Measurements from ENCODE around the gene SLC2A9. TPM values are rescaled to one million over a fixed set of nuclear protein-coding genes. Genes with fewer than 3 reads are reported as not detected.

The SLC2A9 gene
- total RNA-seq, 2 experiments from 2014 or later, result 0.54 TPM

DNA sequence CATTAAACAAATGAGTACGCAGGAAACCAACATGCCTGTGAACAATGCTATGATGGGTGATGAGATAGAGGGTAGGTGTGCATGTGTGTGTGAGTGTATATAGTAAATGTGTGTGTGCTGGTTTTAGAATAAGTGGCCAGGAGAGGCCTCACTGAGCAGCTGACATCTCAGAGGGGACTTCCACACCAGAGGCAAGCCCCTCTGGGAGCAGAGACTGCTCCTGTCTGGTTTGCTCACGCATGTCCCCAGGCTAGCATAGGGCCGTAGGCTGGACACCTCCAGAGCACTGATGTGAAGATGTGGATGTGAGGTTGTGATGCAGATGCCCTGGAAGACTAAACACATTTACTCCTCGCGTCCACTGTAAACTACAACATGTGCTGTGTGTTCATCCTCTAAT, 135.3 kb downstream of the SLC2A9 start:
- DNase-seq (no peak), ATAC-seq (no peak)
- H3K9me3 Mint-ChIP-seq, result no peaks in the 10 kb centered on the region
- TF ChIP-seq, protein P1, sequence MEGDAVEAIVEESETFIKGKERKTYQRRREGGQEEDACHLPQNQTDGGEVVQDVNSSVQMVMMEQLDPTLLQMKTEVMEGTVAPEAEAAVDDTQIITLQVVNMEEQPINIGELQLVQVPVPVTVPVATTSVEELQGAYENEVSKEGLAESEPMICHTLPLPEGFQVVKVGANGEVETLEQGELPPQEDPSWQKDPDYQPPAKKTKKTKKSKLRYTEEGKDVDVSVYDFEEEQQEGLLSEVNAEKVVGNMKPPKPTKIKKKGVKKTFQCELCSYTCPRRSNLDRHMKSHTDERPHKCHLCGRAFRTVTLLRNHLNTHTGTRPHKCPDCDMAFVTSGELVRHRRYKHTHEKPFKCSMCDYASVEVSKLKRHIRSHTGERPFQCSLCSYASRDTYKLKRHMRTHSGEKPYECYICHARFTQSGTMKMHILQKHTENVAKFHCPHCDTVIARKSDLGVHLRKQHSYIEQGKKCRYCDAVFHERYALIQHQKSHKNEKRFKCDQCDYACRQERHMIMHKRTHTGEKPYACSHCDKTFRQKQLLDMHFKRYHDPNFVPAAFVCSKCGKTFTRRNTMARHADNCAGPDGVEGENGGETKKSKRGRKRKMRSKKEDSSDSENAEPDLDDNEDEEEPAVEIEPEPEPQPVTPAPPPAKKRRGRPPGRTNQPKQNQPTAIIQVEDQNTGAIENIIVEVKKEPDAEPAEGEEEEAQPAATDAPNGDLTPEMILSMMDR (IDR thresholded peaks at IDR 0.05), result no peak
- peaks cover 1% of the 10 kb centered on the region for H3K27me3 Mint-ChIP-seq
- H3K36me3 Mint-ChIP-seq (ENCODE audit: low read depth), result no peaks in the 10 kb centered on the region
- no peak overlapping the region for H3K27ac Mint-ChIP-seq
- no peak overlapping the region for H3K4me3 Mint-ChIP-seq
- POLR2A ChIA-PET, result no interaction called here
- intact Hi-C loops (cut with micrococcal nuclease), result loop anchor here (10.0 kb wide), 1 partner anchor 129 kb away; no protein-coding TSS in a partner anchor
- CTCF ChIA-PET, result no interaction called here
- no peaks in the 10 kb centered on the region for H3K4me1 Mint-ChIP-seq (ENCODE audit: low read depth)

DNA sequence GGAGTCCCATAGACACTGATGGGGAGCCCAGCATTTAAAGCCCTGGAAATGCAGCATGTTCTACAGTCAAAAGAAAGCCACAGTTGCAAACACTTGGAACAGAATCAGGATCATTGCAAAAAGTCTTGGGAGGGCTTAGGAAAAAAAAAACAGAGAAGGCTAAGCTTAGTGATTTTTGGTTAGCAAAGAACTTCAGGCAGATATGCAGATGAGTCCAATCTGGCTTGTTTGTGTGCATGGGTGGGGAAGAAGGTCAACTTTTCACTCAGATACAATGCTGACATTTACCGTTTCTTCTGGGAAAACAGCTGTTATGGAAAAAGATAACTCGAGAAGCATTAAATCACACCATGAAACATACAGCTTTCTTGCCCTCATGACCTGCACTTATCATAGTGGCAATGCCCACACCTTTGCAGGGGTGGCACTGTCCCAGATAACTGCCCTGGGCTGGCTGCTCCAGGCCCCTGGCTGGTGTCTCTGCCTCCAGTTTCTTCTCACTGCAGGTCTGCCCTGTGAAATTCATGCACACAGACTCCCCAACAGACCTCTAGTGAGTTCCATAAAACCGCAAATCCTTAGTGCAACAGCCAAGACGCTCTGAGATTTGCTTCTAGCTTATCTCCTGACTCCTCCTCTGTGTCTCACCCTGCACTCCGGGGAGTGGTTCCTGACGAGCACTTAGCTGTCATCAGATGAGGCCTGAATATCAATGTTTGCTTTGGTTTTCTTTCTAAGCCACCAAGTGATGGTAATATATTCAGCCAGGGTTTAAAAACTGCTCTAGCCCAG, 140.7 kb downstream of the SLC2A9 start:
- Mint-ChIP-seq H3K9me3 (no peaks in the 10 kb centered on the region), H3K36me3 (ENCODE audit: low read depth) (no peaks in the 10 kb centered on the region), H3K27ac (no peak overlapping the region), H3K4me1 (ENCODE audit: low read depth) (no peaks in the 10 kb centered on the region), H3K4me3 (no peak overlapping the region), H3K27me3 (peaks cover 1% of the 10 kb centered on the region)
- POLR2A ChIA-PET, result interaction anchor here (1.0 kb wide), 1 partner anchor 12 kb away, joined by 3 read pairs; no protein-coding TSS in a partner anchor
- TF ChIP-seq, protein P1 (IDR thresholded peaks at IDR 0.05), result no peak
- ATAC-seq, result no peak
- intact Hi-C loops (cut with micrococcal nuclease), result loop anchor here (10.0 kb wide), 1 partner anchor 134 kb away; no protein-coding TSS in a partner anchor
- CTCF ChIA-PET, result interaction anchor here (1.1 to 2.0 kb wide), 2 partner anchors 22 to 134 kb away, joined by 3 to 8 read pairs; no protein-coding TSS in a partner anchor
- no peak for DNase-seq

DNA sequence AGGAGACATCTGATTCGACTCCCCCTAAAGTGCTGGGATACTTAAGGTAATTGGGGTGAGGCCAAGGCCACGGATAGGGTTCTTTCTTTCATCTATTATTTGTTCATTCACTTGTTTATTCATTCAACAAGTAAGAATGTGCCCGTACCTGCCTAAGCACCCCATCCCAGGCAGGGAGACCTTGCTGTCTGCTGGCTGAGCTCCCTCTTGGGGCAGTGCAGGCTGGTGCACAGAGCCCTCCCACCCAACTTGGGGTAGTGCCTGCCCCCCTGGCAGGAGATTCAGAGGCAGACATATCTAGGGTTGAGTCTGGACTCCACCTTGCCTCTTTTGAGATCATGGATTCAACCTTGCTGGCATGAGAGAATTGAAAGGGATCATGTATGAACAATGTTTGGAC, 144.2 kb downstream of the SLC2A9 start:
- Mint-ChIP-seq H3K4me3 (no peak overlapping the region), H3K9me3 (no peaks in the 10 kb centered on the region), H3K27me3 (peaks cover 5% of the 10 kb centered on the region), H3K36me3 (ENCODE audit: low read depth) (no peaks in the 10 kb centered on the region), H3K4me1 (ENCODE audit: low read depth) (no peaks in the 10 kb centered on the region), H3K27ac (no peak overlapping the region)
- TF ChIP-seq, protein P1 (IDR thresholded peaks at IDR 0.05), result no peak
- ChIA-PET CTCF (no interaction called here), POLR2A (no interaction called here)
- intact Hi-C loops (cut with micrococcal nuclease), result no loop called here
- DNase-seq, result no peak
- no peak for ATAC-seq

DNA sequence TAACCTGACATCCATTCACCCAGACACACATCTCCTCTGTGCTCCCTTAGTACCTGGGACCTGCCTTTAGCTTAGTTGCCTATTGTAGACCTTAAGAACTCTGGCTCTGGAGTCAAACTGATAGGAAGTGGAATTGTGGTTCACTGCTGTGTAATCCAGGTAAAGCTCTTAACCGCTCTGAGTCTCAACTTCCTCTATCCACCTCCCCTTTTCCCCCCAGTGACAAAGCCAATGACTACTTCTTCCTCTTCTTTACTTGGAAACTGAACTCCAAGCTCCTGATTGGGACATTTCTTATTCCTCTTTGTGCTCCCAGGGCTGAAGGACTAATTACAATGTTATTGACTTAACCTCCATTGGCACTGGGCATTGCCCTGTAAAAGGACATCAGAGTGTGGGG, 145.8 kb downstream of the SLC2A9 start:
- DNase-seq (no peak), ATAC-seq (no peak)
- H3K27ac Mint-ChIP-seq, result no peak overlapping the region
- no peaks in the 10 kb centered on the region for H3K9me3 Mint-ChIP-seq
- no peak overlapping the region for H3K4me3 Mint-ChIP-seq
- TF ChIP-seq, protein P1 (IDR thresholded peaks at IDR 0.05), result no peak
- peaks cover 2% of the 10 kb centered on the region for H3K4me1 Mint-ChIP-seq (ENCODE audit: low read depth)
- POLR2A ChIA-PET, result no interaction called here
- H3K27me3 Mint-ChIP-seq, result peaks cover 8% of the 10 kb centered on the region
- intact Hi-C loops (cut with micrococcal nuclease), result no loop called here
- CTCF ChIA-PET, result no interaction called here
- H3K36me3 Mint-ChIP-seq (ENCODE audit: low read depth), result no peaks in the 10 kb centered on the region

DNA sequence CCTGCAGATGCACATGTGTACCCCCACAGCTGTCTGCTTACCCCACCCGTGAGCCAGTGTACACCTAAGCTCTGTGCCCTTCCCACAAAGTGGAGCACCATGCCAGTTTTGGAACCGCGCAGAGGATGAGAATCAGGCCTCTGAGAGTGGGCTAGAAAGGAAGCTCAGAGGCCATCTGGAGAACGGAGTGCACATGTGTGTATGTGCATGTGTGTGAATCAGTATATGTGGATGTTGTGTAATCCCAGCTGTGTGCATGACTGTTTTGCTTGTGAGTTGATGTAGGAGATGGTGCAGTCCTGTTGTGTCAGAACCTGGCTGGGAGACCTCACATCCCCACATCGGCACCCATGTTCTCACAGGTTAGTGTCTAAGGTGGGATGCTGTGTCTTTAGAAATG, 146.9 kb downstream of the SLC2A9 start:
- Mint-ChIP-seq H3K4me3 (no peak overlapping the region), H3K4me1 (ENCODE audit: low read depth) (peaks cover 3% of the 10 kb centered on the region), H3K27ac (no peak overlapping the region), H3K9me3 (no peaks in the 10 kb centered on the region), H3K36me3 (ENCODE audit: low read depth) (no peaks in the 10 kb centered on the region), H3K27me3 (peaks cover 8% of the 10 kb centered on the region)
- TF ChIP-seq, protein P1 (IDR thresholded peaks at IDR 0.05), result no peak
- no peak for DNase-seq
- ChIA-PET POLR2A (no interaction called here), CTCF (no interaction called here)
- no peak for ATAC-seq
- intact Hi-C loops (cut with micrococcal nuclease), result no loop called here

Measured in activated CD8-positive, alpha-beta T cell treated with anti-CD3 and anti-CD28 coated beads for 36 hours (primary cell).